HFFc6 (cell line): ENCODE measurements around the gene BCAS3. TPM values are rescaled to one million over a fixed set of nuclear protein-coding genes. Genes with fewer than 3 reads are reported as not detected.
"Not testable (repeated sequence)": the region's sequence is repeated elsewhere in the genome, so short reads cannot be mapped to it uniquely, and the experiment has no call there.

Experiments
- DNase-seq: peaks from one replicate; pipeline ENCODE4 v3.0.0-alpha.2; 2018
- H3K27ac Mint-ChIP-seq: 2 replicates; pipeline ENCODE4 v1.8.0; 2020; ENCODE audit warnings: mild to moderate bottlenecking, mixed read lengths
- H3K27me3 Mint-ChIP-seq: 2 replicates; pipeline ENCODE4 v1.8.0; 2021; ENCODE audit warnings: mild to moderate bottlenecking, moderate library complexity, mixed read lengths; ENCODE audit not compliant: insufficient read depth
- H3K36me3 Mint-ChIP-seq: 2 replicates; pipeline ENCODE4 v1.8.0; 2021; ENCODE audit warnings: low read depth, mixed read lengths
- H3K4me1 Mint-ChIP-seq: 2 replicates; pipeline ENCODE4 v1.8.0; 2020; ENCODE audit warnings: low read depth, mixed read lengths
- H3K4me3 Mint-ChIP-seq: 2 replicates; pipeline ENCODE4 v1.8.0; 2020; ENCODE audit warnings: mild to moderate bottlenecking, moderate library complexity, mixed read lengths
- H3K9me3 Mint-ChIP-seq: 2 replicates; pipeline ENCODE4 v1.8.0; 2020; ENCODE audit warnings: mild to moderate bottlenecking, mixed read lengths
- total RNA-seq, 6 experiments: library from RNA; stranded (reverse); fragmentation: NEBNext Ultra II Directional; extraction: Animal tissue kit (Norgen Biotek cat#: 25700); gene quantifications; 2 replicates in 1 of 6; 3 replicates in 5 of 6; pipeline ENCODE4 v1.2.3, GENCODE V29; 2021
- TF ChIP-seq, protein P1 (sequence below): fragments of 200-600 bp; sonication (generic); IDR thresholded peaks from 2 replicates; pipeline ENCODE4 v1.5.0; 2021; ENCODE audit warnings: antibody characterized with exemption, mild to moderate bottlenecking

Gene BCAS3
- total RNA-seq, 6 experiments from 2014 or later: 9.8 to 13.8 (median 12.0) TPM

DNA sequence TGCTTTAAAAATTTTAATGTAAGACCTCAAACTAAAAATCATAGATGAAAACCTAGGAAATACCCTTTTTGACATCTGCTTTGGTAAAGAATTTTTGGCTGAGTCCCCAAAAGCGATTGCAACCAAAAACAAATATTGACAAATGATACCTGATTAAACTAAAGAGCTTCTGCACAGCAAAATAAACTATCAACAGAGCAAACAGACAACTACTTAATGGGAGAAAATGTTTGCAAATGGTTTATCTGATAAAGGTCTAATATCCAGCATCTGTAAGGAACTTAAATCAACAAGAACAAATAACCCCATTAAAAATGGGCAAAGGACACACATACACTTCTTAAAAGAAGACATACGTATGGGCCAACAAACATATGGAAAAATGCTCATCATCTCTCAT is 242.5 kb downstream of the BCAS3 start:
- no peaks in the 10 kb centered on the region for H3K27me3 Mint-ChIP-seq
- H3K4me1 Mint-ChIP-seq: no peaks in the 10 kb centered on the region
- H3K9me3 Mint-ChIP-seq: peaks cover 14% of the 10 kb centered on the region
- H3K27ac Mint-ChIP-seq: no peak overlapping the region
- H3K4me3 Mint-ChIP-seq: no peak overlapping the region
- DNase-seq: no peak
- peaks cover 8% of the 10 kb centered on the region for H3K36me3 Mint-ChIP-seq
- TF ChIP-seq, protein P1, sequence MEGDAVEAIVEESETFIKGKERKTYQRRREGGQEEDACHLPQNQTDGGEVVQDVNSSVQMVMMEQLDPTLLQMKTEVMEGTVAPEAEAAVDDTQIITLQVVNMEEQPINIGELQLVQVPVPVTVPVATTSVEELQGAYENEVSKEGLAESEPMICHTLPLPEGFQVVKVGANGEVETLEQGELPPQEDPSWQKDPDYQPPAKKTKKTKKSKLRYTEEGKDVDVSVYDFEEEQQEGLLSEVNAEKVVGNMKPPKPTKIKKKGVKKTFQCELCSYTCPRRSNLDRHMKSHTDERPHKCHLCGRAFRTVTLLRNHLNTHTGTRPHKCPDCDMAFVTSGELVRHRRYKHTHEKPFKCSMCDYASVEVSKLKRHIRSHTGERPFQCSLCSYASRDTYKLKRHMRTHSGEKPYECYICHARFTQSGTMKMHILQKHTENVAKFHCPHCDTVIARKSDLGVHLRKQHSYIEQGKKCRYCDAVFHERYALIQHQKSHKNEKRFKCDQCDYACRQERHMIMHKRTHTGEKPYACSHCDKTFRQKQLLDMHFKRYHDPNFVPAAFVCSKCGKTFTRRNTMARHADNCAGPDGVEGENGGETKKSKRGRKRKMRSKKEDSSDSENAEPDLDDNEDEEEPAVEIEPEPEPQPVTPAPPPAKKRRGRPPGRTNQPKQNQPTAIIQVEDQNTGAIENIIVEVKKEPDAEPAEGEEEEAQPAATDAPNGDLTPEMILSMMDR: no peak

DNA sequence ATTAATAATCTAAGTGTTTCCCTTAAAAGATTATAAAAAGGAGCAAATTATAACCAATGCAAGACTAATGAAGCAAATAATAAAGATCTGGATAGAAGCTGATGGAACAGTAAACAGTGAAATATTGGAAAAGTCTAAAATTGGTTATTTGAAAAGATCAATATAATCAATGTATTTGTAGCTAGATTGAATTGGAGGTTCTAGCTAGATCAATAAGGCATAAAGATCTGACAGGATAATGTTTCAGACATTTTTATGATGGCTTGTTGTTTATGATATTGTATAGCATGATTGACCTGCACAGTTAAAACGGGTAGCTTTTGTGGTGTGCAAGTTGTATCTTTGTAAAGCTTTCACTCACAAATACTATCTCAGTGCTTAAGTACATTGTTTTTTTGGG is 245.3 kb downstream of the BCAS3 start:
- no peaks in the 10 kb centered on the region for H3K36me3 Mint-ChIP-seq
- no peak overlapping the region for H3K4me3 Mint-ChIP-seq
- no peaks in the 10 kb centered on the region for H3K9me3 Mint-ChIP-seq
- 0 out of 2 replicates have a peak, but pooled peaks cover 7% of the 10 kb centered on the region for H3K4me1 Mint-ChIP-seq
- TF ChIP-seq, protein P1: no peak
- H3K27me3 Mint-ChIP-seq: no peaks in the 10 kb centered on the region
- no peak overlapping the region for H3K27ac Mint-ChIP-seq
- DNase-seq: no peak

DNA sequence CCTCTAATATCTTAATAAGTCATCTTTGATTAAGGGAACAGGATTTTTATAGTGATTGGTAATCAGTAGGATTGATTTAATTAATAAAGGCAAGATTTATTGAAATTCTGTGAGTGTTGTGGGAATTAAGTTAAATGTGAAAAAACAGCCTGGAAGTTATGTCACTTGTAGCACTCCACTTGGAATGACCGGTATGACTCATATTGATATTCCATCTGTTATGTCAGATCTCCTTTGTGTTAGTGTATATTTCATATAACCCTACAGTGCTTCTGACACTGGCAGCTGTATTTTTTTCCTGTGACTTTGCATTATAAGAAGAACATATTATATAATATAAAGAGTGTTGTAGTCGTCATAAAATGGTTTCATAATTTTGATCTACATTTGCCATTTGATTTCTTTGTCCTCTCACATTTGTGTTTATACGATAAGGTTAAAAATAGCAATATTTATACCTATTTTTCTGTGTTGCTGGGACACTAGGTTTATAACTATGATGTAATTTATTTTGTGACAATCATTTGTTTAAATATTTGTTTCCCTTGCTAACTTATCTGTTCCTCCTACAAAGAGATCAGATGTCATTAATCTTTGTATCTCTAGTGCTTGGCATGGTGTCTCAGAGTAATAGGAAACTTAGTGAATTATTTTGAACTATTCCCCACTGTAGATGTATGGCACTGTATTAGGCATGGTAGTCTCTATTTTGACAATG is 249.0 kb downstream of the BCAS3 start:
- Mint-ChIP-seq H3K27ac (no peak overlapping the region), H3K4me1 (0 out of 2 replicates have a peak, but pooled peaks cover 7% of the 10 kb centered on the region), H3K36me3 (no peaks in the 10 kb centered on the region), H3K27me3 (no peaks in the 10 kb centered on the region; the same call in 1 of the 2 replicates), H3K9me3 (no peaks in the 10 kb centered on the region), H3K4me3 (no peak overlapping the region)
- TF ChIP-seq, protein P1: no peak
- DNase-seq: no peak

DNA sequence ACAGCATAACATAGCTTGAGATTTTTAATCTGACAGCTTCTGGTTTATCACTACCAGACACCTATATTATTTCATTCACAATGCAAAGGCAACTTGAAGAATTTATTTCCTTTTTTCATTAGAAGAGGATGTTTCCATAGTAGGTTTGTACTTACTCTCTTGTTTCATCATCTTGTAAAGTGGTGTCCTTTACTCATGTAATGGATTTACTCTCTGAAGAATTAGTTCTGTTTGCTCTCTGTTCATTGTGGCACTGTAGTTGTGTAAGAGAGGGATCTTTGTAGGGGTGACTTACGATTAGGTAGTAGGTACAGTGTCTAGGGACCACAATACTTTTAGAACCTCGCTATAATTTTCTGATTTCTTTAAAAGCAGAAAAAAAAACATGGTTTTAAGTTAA is 256.1 kb downstream of the BCAS3 start:
- H3K4me3 Mint-ChIP-seq: no peak overlapping the region
- H3K27me3 Mint-ChIP-seq: no peaks in the 10 kb centered on the region; the same call in 1 of the 2 replicates
- H3K27ac Mint-ChIP-seq: no peak overlapping the region

DNA sequence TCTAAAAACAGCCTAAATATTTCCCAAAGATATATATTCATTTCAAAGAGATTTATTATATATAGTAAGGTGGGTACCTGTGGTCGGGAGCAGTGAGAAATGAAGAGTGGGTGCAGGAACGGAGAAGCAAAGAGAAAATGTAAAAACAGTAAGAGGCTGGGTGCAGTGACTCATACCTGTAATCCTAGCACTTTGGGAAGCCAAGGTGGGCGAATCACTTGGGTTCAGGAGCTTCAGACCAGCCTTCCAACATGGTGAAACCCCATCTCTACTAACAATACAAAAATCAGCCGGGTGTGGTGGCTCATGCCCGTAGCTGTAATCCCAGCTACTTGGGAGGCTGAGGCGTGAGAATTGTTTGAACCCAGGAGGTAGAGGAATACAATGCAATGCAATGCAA is 257.1 kb downstream of the BCAS3 start:
- H3K4me3 Mint-ChIP-seq: no peak overlapping the region
- no peaks in the 10 kb centered on the region for H3K9me3 Mint-ChIP-seq
- no peaks in the 10 kb centered on the region for H3K4me1 Mint-ChIP-seq
- TF ChIP-seq, protein P1: no peak
- no peak for DNase-seq
- no peaks in the 10 kb centered on the region; the same call in 1 of the 2 replicates for H3K27me3 Mint-ChIP-seq
- no peak overlapping the region for H3K27ac Mint-ChIP-seq
- no peaks in the 10 kb centered on the region for H3K36me3 Mint-ChIP-seq

More for the DNA sequence above, 256.1 kb downstream of the BCAS3 start:
- no peak for DNase-seq
- no peaks in the 10 kb centered on the region for H3K9me3 Mint-ChIP-seq
- TF ChIP-seq, protein P1: no peak
- H3K36me3 Mint-ChIP-seq: no peaks in the 10 kb centered on the region
- no peaks in the 10 kb centered on the region for H3K4me1 Mint-ChIP-seq

DNA sequence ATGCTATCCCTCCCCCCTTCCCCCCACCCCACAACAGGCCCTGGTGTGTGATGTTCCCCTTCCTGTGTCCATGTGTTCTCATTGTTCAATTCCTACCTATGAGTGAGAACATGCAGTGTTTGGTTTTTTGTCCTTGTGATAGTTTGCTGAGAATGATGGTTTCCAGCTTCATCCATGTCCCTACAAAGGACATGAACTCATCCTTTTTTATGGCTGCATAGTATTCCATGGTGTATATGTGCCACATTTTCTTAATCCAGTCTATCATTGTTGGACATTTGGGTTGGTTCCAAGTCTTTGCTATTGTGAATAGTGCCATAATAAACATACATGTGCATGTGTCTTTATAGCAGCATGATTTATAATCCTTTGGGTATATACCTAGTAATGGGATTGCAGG is 258.3 kb downstream of the BCAS3 start:
- H3K27me3 Mint-ChIP-seq, H3K36me3 Mint-ChIP-seq, DNase-seq, H3K4me1 Mint-ChIP-seq, H3K4me3 Mint-ChIP-seq, H3K27ac Mint-ChIP-seq, H3K9me3 Mint-ChIP-seq: not testable (repeated sequence)
